Measurements from ENCODE around the gene FRS3. TPM values are rescaled to one million over a fixed set of nuclear protein-coding genes. Genes with fewer than 3 reads are reported as not detected.

FRS3 gene
- total and polyA plus RNA-seq, 2 experiments from 2014 or later = 1.3 to 3.3 TPM

- no peak for TF ChIP-seq ZNF462 (CRISPR knock-in tag; IDR thresholded peaks at IDR 0.05)
- no peak for TF ChIP-seq NANOG (IDR thresholded peaks at IDR 0.05; ENCODE audit: borderline replicate concordance)
- TF ChIP-seq CREB1 (CRISPR knock-in tag; IDR thresholded peaks at IDR 0.05; ENCODE audit: low read depth) = no peak
- no peak for TF ChIP-seq STAT1 (IDR thresholded peaks at IDR 0.05; ENCODE audit: unreplicated experiment)
- no peak for TF ChIP-seq ZNF331 (CRISPR knock-in tag; IDR thresholded peaks at IDR 0.05; ENCODE audit: low read depth)
- no peak for TF ChIP-seq EZH2 (IDR thresholded peaks at IDR 0.05; ENCODE audit: low read depth, unreplicated experiment)
- no peak for TF ChIP-seq REST (IDR thresholded peaks at IDR 0.05; ENCODE audit: unreplicated experiment)
- TF ChIP-seq POLR2AphosphoS5 (IDR thresholded peaks at IDR 0.05; ENCODE audit: low read depth) = no peak
These were observed 805 bp downstream of the FRS3 start (continued) for GRCh38 chr6:41778895-41779294.

All from GM23338 (cell line).